GM23338 (cell line): ENCODE data around the gene DNAL1. TPM values are rescaled to one million over a fixed set of nuclear protein-coding genes. Genes with fewer than 3 reads are reported as not detected.

ENCODE experiments used
- ATAC-seq: fragments of 200-7000 bp; cut with Tn5 transposase; 3 replicates; pipeline ENCODE4 v1.9.1; 2020
- DNase-seq: peaks from one replicate; pipeline ENCODE4 v3.0.0-alpha.2; 2015; ENCODE audit warnings: low spot score
- H2AFZ ChIP-seq: fragments of 200-600 bp; sonication (generic); 2 replicates; pipeline ENCODE4 v1.8.0; 2016; ENCODE audit warnings: antibody characterized with exemption, mild to moderate bottlenecking, moderate library complexity
- H3F3A ChIP-seq: fragments of 200-600 bp; sonication (generic); replicated peaks from 2 replicates; pipeline ENCODE4 v1.8.0; 2017; ENCODE audit warnings: antibody characterized with exemption, mixed run types, low read depth
- H3K27ac ChIP-seq: fragments of 200-600 bp; sonication (generic); 2 replicates; pipeline ENCODE4 v1.6.1; 2016; ENCODE audit warnings: low read depth
- H3K27me3 ChIP-seq: fragments of 200-600 bp; sonication (generic); 2 replicates; pipeline ENCODE4 v1.8.0; 2016; ENCODE audit warnings: mild to moderate bottlenecking, mixed run types, moderate library complexity; ENCODE audit not compliant: insufficient read depth
- H3K36me3 ChIP-seq: fragments of 200-600 bp; sonication (generic); 2 replicates; pipeline ENCODE4 v1.8.0; 2016; ENCODE audit warnings: mild to moderate bottlenecking; ENCODE audit not compliant: insufficient read depth
- H3K4me1 ChIP-seq: fragments of 200-600 bp; sonication (generic); 2 replicates; pipeline ENCODE4 v1.8.0; 2016; ENCODE audit warnings: mild to moderate bottlenecking, moderate library complexity; ENCODE audit not compliant: insufficient read depth
- H3K4me2 ChIP-seq: fragments of 200-600 bp; sonication (generic); 2 replicates; pipeline ENCODE4 v1.7.1; 2017; ENCODE audit warnings: mixed run types
- H3K4me3 ChIP-seq: fragments of 200-600 bp; sonication (generic); 2 replicates; pipeline ENCODE4 v1.6.1; 2016; ENCODE audit warnings: mixed run types
- H3K79me2 ChIP-seq: fragments of 200-600 bp; sonication (generic); replicated peaks from 2 replicates; pipeline ENCODE4 v1.8.0; 2017; ENCODE audit warnings: mild to moderate bottlenecking; ENCODE audit not compliant: insufficient read depth
- H3K9me2 ChIP-seq: fragments of 200-600 bp; sonication (generic); 2 replicates; pipeline ENCODE4 v1.8.0; 2017; ENCODE audit not compliant: insufficient read depth
- H4K20me1 ChIP-seq: fragments of 200-600 bp; sonication (generic); replicated peaks from 2 replicates; pipeline ENCODE4 v1.8.0; 2017; ENCODE audit warnings: mild to moderate bottlenecking; ENCODE audit not compliant: insufficient read depth
- H3K27ac Mint-ChIP-seq: 2 replicates; pipeline ENCODE4 v1.8.0; 2020; ENCODE audit warnings: inconsistent platforms, mild to moderate bottlenecking, moderate library complexity, mixed read lengths
- H3K27me3 Mint-ChIP-seq: 3 replicates; pipeline ENCODE4 v1.8.0; 2022; ENCODE audit warnings: low read depth, mild to moderate bottlenecking, moderate library complexity, mixed read lengths, inconsistent platforms; ENCODE audit not compliant: insufficient read depth, poor library complexity
- H3K36me3 Mint-ChIP-seq: 3 replicates; pipeline ENCODE4 v1.8.0; 2021; ENCODE audit warnings: low read depth, mild to moderate bottlenecking, inconsistent platforms, moderate library complexity, mixed read lengths
- H3K4me1 Mint-ChIP-seq: 3 replicates; pipeline ENCODE4 v1.8.0; 2020; ENCODE audit warnings: mild to moderate bottlenecking, inconsistent platforms, mixed read lengths
- H3K4me3 Mint-ChIP-seq: 3 replicates; pipeline ENCODE4 v1.8.0; 2021; ENCODE audit warnings: moderate library complexity, mild to moderate bottlenecking, inconsistent platforms, mixed read lengths
- H3K9me3 Mint-ChIP-seq: 3 replicates; pipeline ENCODE4 v1.8.0; 2020; ENCODE audit warnings: moderate library complexity, mild to moderate bottlenecking, inconsistent platforms, mixed read lengths
- CREB1 ChIP-seq: fragments of 250-450 bp; sonication (Bioruptor Pico); IDR thresholded peaks from 2 replicates; pipeline ENCODE4 v1.5.0; 2020; ENCODE audit warnings: low read depth, mild to moderate bottlenecking, moderate library complexity
- CTCF ChIP-seq, 2 experiments: fragments of 200-600 bp in 1 of 2; sonication (generic) in 1 of 2; conservative IDR thresholded peaks; 2 replicates each; pipeline versions ENCODE4 v1.5.1 to v1.6.1; 2016 to 2017; ENCODE audit warnings: antibody characterized with exemption in 2 of 2, low read depth in 2 of 2, mild to moderate bottlenecking in 2 of 2, moderate library complexity in 1 of 2
- ETS1 ChIP-seq: IDR thresholded peaks from 2 replicates; pipeline ENCODE4 v1.6.1; 2016; ENCODE audit warnings: antibody characterized with exemption
- EZH2 ChIP-seq: fragments of 200-600 bp; sonication (generic); IDR thresholded peaks from one replicate; pipeline ENCODE4 v1.8.0; 2017; ENCODE audit warnings: antibody characterized with exemption, mild to moderate bottlenecking, low read depth; ENCODE audit not compliant: unreplicated experiment
- JUNB ChIP-seq: IDR thresholded peaks from one replicate; pipeline ENCODE4 v1.6.1; 2016; ENCODE audit warnings: antibody characterized with exemption; ENCODE audit not compliant: unreplicated experiment
- POLR2AphosphoS5 ChIP-seq: IDR thresholded peaks from 2 replicates; pipeline ENCODE4 v1.6.1; 2016; ENCODE audit warnings: antibody characterized with exemption, low read depth
- REST ChIP-seq: IDR thresholded peaks from one replicate; pipeline ENCODE4 v1.6.1; 2018; ENCODE audit warnings: antibody characterized with exemption; ENCODE audit not compliant: unreplicated experiment
- STAT1 ChIP-seq: IDR thresholded peaks from one replicate; pipeline ENCODE4 v1.6.1; 2016; ENCODE audit warnings: antibody characterized with exemption; ENCODE audit not compliant: unreplicated experiment
- ZNF114 ChIP-seq: fragments of 250-450 bp; sonication (Bioruptor Pico); IDR thresholded peaks from 2 replicates; pipeline ENCODE4 v1.5.0; 2020; ENCODE audit warnings: mild to moderate bottlenecking, moderate library complexity
- ZNF331 ChIP-seq: fragments of 250-450 bp; sonication (Bioruptor Pico); IDR thresholded peaks from 2 replicates; pipeline ENCODE4 v1.5.0; 2020; ENCODE audit warnings: low read depth, mild to moderate bottlenecking, moderate library complexity
- polyA plus RNA-seq: library from polyadenylated mRNA; unstranded; fragments of >200 nt; fragmentation: Nextera tagmentation; extraction: Ambion mirVana; gene quantifications from 2 replicates; pipeline ENCODE4 v1.2.1, GENCODE V29; 2016
- total RNA-seq: library from RNA; depleted of rRNA; stranded (reverse); fragments of >200 nt; shearing (Covaris generic); gene quantifications from 2 replicates; pipeline ENCODE4 v1.2.3, GENCODE V29; 2014

DNAL1 gene
- total and polyA plus RNA-seq, 2 experiments from 2014 or later: 7.6 to 29.3 TPM

GRCh38 chr14:73744874-73745529, 100.2 kb downstream of the DNAL1 start (continued):
- TF ChIP-seq REST (no peak), JUNB (no peak), EZH2 (no peak), ETS1 (no peak), POLR2AphosphoS5 (no peak), STAT1 (no peak)

- no peaks in the 10 kb centered on the region for H3K27me3 ChIP-seq
- Mint-ChIP-seq H3K27ac (peak overlapping the region; percentile 36; the same call in 1 of the 2 replicates), H3K4me3 (no peak overlapping the region), H3K36me3 (no peaks in the 10 kb centered on the region), H3K4me1 (peaks cover 68% of the 10 kb centered on the region), H3K9me3 (no peaks in the 10 kb centered on the region), H3K27me3 (peaks cover 18% of the 10 kb centered on the region)
- H3K27ac ChIP-seq: no peak overlapping the region
- H3K36me3 ChIP-seq: no peaks in the 10 kb centered on the region
- H3K4me3 ChIP-seq: no peak overlapping the region
- H3K9me2 ChIP-seq: no peaks in the 10 kb centered on the region
- TF ChIP-seq ZNF114 (no peak), STAT1 (no peak), ZNF331 (CRISPR knock-in tag) (no peak), CTCF (conservative IDR thresholded peaks at IDR 0.05; ENCODE audit: low read depth in 2 of 2) (no peak), REST (no peak), CREB1 (no peak), EZH2 (no peak), JUNB (no peak)
- peaks cover 9% of the 10 kb centered on the region; the same call in 1 of the 2 replicates for H3F3A ChIP-seq
- H2AFZ ChIP-seq: no peak overlapping the region
- ATAC-seq: no peak
- H3K4me2 ChIP-seq: 0 out of 2 replicates have a peak overlapping the region, but pooled peaks have one; percentile 42
- H4K20me1 ChIP-seq: peaks cover 10% of the 10 kb centered on the region; the same call in 1 of the 2 replicates
- DNase-seq: no peak
- H3K4me1 ChIP-seq: peaks cover 38% of the 10 kb centered on the region
- H3K79me2 ChIP-seq: peaks cover 32% of the 10 kb centered on the region
These were observed 101.1 kb downstream of the DNAL1 start for GRCh38 chr14:73745571-73746519.
